SK-N-SH (cell line): ENCODE measurements around the gene P2RX3. TPM values are rescaled to one million over a fixed set of nuclear protein-coding genes. Genes with fewer than 3 reads are reported as not detected.

ENCODE experiments used
- CTCF ChIA-PET: fragments of 300-600, 350-600 bp; formaldehyde crosslinking; extraction: SDS; loops from one replicate; lab custom pipeline; 2021; lab: Yijun Ruan, JAX
- POLR2A ChIA-PET: fragments of 350-600 bp; sonication (Branson Sonifier 250); formaldehyde crosslinking; extraction: SDS; loops from one replicate; lab custom pipeline; 2020; ENCODE audit warnings: antibody characterized with exemption, inconsistent platforms; lab: Yijun Ruan, JAX
- DNase-seq: peaks from one replicate; pipeline ENCODE4 v3.0.0; 2012
- H2AFZ ChIP-seq: fragments of 200-600 bp; sonication (generic); 2 replicates; pipeline ENCODE4 v1.8.1; 2016; ENCODE audit warnings: antibody characterized with exemption, mild to moderate bottlenecking, low read depth
- H3F3A ChIP-seq: fragments of 200-600 bp; sonication (generic); replicated peaks from 2 replicates; pipeline ENCODE3; 2016; ENCODE audit warnings: antibody characterized with exemption, mild to moderate bottlenecking; ENCODE audit not compliant: insufficient read depth
- H3K27ac ChIP-seq, 2 experiments: fragments of 200-500 bp in 1 of 2; fragments of 200-600 bp in 1 of 2; sonication (Bioruptor generic) in 1 of 2; sonication (generic), shearing (Covaris generic) in 1 of 2; 2 replicates each; pipeline versions ENCODE4 v1.5.1 to v1.6.1; 2014 to 2016; ENCODE audit warnings: low read depth in 2 of 2, inconsistent platforms in 1 of 2, low read length in 1 of 2, mild to moderate bottlenecking in 1 of 2, mixed read lengths in 1 of 2
- H3K27me3 ChIP-seq: fragments of 200-600 bp; sonication (generic), shearing (Covaris generic); 2 replicates; pipeline ENCODE4 v1.6.1; 2016; ENCODE audit warnings: mixed run types; ENCODE audit not compliant: insufficient read depth
- H3K36me3 ChIP-seq, 2 experiments: fragments of 200-500 bp in 1 of 2; fragments of 200-600 bp in 1 of 2; sonication (Bioruptor generic) in 1 of 2; sonication (generic) in 1 of 2; replicated peaks in 1 of 2; 2 replicates each; pipeline versions ENCODE3 to v1.5.1; 2014 to 2016; ENCODE audit warnings: low read length in 1 of 2, mild to moderate bottlenecking in 1 of 2; ENCODE audit not compliant: insufficient read depth in 2 of 2, control insufficient read depth in 1 of 2
- H3K4me1 ChIP-seq, 2 experiments: fragments of 200-500 bp in 1 of 2; fragments of 200-600 bp in 1 of 2; sonication (Bioruptor generic) in 1 of 2; sonication (generic), shearing (Covaris generic) in 1 of 2; 2 replicates each; pipeline versions ENCODE4 v1.5.1 to v1.6.1; 2014 to 2016; ENCODE audit warnings: low read depth in 1 of 2, low read length in 1 of 2, mixed run types in 1 of 2; ENCODE audit not compliant: insufficient read depth in 2 of 2, control insufficient read depth in 1 of 2
- H3K4me2 ChIP-seq: fragments of 200-600 bp; sonication (generic), shearing (Covaris generic); 2 replicates; pipeline ENCODE4 v1.6.1; 2017; ENCODE audit warnings: mixed run types
- H3K4me3 ChIP-seq, 2 experiments: fragments of 200-500 bp in 1 of 2; fragments of 200-600 bp in 1 of 2; sonication (Bioruptor generic) in 1 of 2; sonication (generic), shearing (Covaris generic) in 1 of 2; 2 replicates each; pipeline versions ENCODE4 v1.5.1 to v1.8.1; 2014 to 2016; ENCODE audit warnings: low read depth in 2 of 2, inconsistent platforms in 1 of 2, low read length in 1 of 2, mild to moderate bottlenecking in 1 of 2, mixed read lengths in 1 of 2, moderate library complexity in 1 of 2
- H3K79me2 ChIP-seq: fragments of 200-600 bp; sonication (generic); 2 replicates; pipeline ENCODE4 v1.8.1; 2017; ENCODE audit warnings: mild to moderate bottlenecking; ENCODE audit not compliant: insufficient read depth
- H3K9ac ChIP-seq: fragments of 200-600 bp; sonication (generic); 2 replicates; pipeline ENCODE4 v1.6.1; 2017; ENCODE audit warnings: mixed run types
- H3K9me2 ChIP-seq: fragments of 200-600 bp; sonication (generic); 2 replicates; pipeline ENCODE4 v1.6.1; 2017; ENCODE audit warnings: mixed run types
- H3K9me3 ChIP-seq: fragments of 200-600 bp; sonication (generic); 2 replicates; pipeline ENCODE4 v1.6.1; 2017; ENCODE audit warnings: mixed run types, mild to moderate bottlenecking, moderate library complexity
- H4K20me1 ChIP-seq: fragments of 200-600 bp; sonication (generic); 2 replicates; pipeline ENCODE4 v1.6.1; 2017; ENCODE audit warnings: mild to moderate bottlenecking, mixed run types; ENCODE audit not compliant: insufficient read depth
- ELF1 ChIP-seq: IDR thresholded peaks from 2 replicates; pipeline ENCODE4 v1.4.0; 2012
- EP300 ChIP-seq, 2 experiments: IDR thresholded peaks; 2 replicates each; pipeline versions ENCODE4 v1.4.0 to v1.6.1; 2012; ENCODE audit warnings: borderline replicate concordance in 1 of 2, low read depth in 1 of 2, low read length in 1 of 2
- FOSL2 ChIP-seq: IDR thresholded peaks from 2 replicates; pipeline ENCODE4 v1.4.0; 2012; ENCODE audit warnings: low read depth, mild to moderate bottlenecking, moderate library complexity, borderline replicate concordance
- FOXM1 ChIP-seq: IDR thresholded peaks from 2 replicates; pipeline ENCODE4 v1.4.0; 2012; ENCODE audit warnings: low read depth, mild to moderate bottlenecking
- GABPA ChIP-seq: IDR thresholded peaks from 2 replicates; pipeline ENCODE4 v1.4.0; 2012; ENCODE audit warnings: low read depth, mild to moderate bottlenecking
- JUND ChIP-seq: IDR thresholded peaks from 2 replicates; pipeline ENCODE4 v1.4.0; 2012
- MEF2A ChIP-seq: IDR thresholded peaks from 2 replicates; pipeline ENCODE4 v1.4.0; 2012; ENCODE audit warnings: low read depth, borderline replicate concordance
- MXI1 ChIP-seq: IDR thresholded peaks from 2 replicates; pipeline ENCODE4 v1.6.1; 2012; ENCODE audit warnings: mild to moderate bottlenecking, low read depth, low read length, improper control_type of control experiment
- RCOR1 ChIP-seq: fragments of 150-350 bp; IDR thresholded peaks from 2 replicates; pipeline ENCODE4 v1.6.1; 2017; ENCODE audit warnings: antibody characterized with exemption, low read length
- SIN3A ChIP-seq: IDR thresholded peaks from 2 replicates; pipeline ENCODE4 v1.6.1; 2012; ENCODE audit warnings: low read depth, mild to moderate bottlenecking, low read length, moderate library complexity, borderline replicate concordance
- SMC3 ChIP-seq: IDR thresholded peaks from 2 replicates; pipeline ENCODE4 v1.6.1; 2012; ENCODE audit warnings: low read depth, low read length, improper control_type of control experiment
- TAF1 ChIP-seq: IDR thresholded peaks from 2 replicates; pipeline ENCODE4 v1.6.1; 2012; ENCODE audit warnings: low read depth, mild to moderate bottlenecking, low read length, moderate library complexity, borderline replicate concordance
- TEAD4 ChIP-seq: IDR thresholded peaks from 2 replicates; pipeline ENCODE4 v1.4.0; 2012; ENCODE audit warnings: mild to moderate bottlenecking, borderline replicate concordance; ENCODE audit not compliant: insufficient read depth
- WGBS: methylation state at CpG from one replicate; pipeline ENCODE4 v1.1.6; 2017; ENCODE audit warnings: low lambda C conversion rate; 5-methylcytosine and 5-hydroxymethylcytosine counted together
- polyA plus RNA-seq, 3 experiments: library from polyadenylated mRNA; depleted of rRNA; stranded (reverse); fragments of >200 nt; gene quantifications; 2 replicates each; pipeline ENCODE4 v1.2.3, GENCODE V29; 2012
- TF ChIP-seq, protein P1 (sequence below): fragments of 150-350 bp; IDR thresholded peaks from 2 replicates; pipeline ENCODE4 v1.6.1; 2017; ENCODE audit warnings: antibody characterized with exemption, low read length, low read depth, borderline replicate concordance
- TF ChIP-seq, protein P2 (sequence below): fragments of 200-600 bp; sonication (generic); IDR thresholded peaks from 2 replicates; pipeline ENCODE4 v1.6.1; 2017; ENCODE audit warnings: antibody characterized with exemption, mild to moderate bottlenecking, moderate library complexity
- TF ChIP-seq, protein P3 (sequence below): IDR thresholded peaks from 2 replicates; pipeline ENCODE4 v1.4.0; 2012; ENCODE audit warnings: low read depth, borderline replicate concordance
- TF ChIP-seq, protein P4 (sequence below): IDR thresholded peaks from 2 replicates; pipeline ENCODE4 v1.6.1; 2012; ENCODE audit warnings: mild to moderate bottlenecking, low read depth, low read length, moderate library complexity
- TF ChIP-seq, protein P5 (sequence below): IDR thresholded peaks from 2 replicates; pipeline ENCODE4 v1.4.0; 2012; ENCODE audit warnings: low read depth, borderline replicate concordance

Gene P2RX3
- polyA plus RNA-seq, 1 of the 3 experiments (the other 2 are of a cell fraction), result not detected

DNA sequence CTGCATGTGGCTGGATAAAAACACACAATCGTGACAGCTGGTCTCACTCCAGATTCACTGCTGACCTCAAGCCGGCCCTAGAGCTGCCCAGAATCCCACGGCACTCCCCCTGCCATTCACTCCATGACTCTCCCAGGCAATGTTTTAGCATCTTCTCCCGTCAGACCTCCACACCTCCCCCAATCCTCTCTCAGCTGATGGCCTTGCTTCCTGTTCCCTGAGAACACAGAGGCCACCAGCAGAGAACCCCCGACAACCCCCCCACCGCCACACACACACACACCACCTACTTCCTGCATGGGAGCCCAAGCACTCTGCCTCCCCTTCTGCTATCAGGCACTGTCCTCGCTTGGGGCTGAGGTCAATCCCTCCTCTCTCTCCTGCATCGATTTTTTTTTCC, 22.7 kb upstream of the P2RX3 start:
- H3K4me1 ChIP-seq, result peaks cover 2 to 12% of the 10 kb centered on the region in 2 experiments; a peak in 1 of 4 replicates
- no peak overlapping the region for H3K9ac ChIP-seq
- no peak overlapping the region for H3K27ac ChIP-seq
- no peaks in the 10 kb centered on the region for H3K9me2 ChIP-seq
- peaks cover 29 to 65% of the 10 kb centered on the region in 2 experiments for H3K36me3 ChIP-seq
- 74% methylated on average over 8 of the region's 8 CpGs for WGBS
- no peaks in the 10 kb centered on the region for H3K9me3 ChIP-seq
- peaks cover 23% of the 10 kb centered on the region for H4K20me1 ChIP-seq
- CTCF ChIA-PET, result no interaction called here
- POLR2A ChIA-PET, result no interaction called here
- TF ChIP-seq JUND (no peak), SIN3A (no peak), SMC3 (no peak), TEAD4 (no peak), TAF1 (no peak), FOXM1 (no peak), FOSL2 (no peak), EP300 (IDR thresholded peaks at IDR 0.05; ENCODE audit: borderline replicate concordance in 1 of 2, low read depth in 1 of 2, low read length in 1 of 2) (no peak), ELF1 (no peak), MXI1 (no peak), RCOR1 (no peak), GABPA (no peak), MEF2A (no peak)
- TF ChIP-seq, protein P1, sequence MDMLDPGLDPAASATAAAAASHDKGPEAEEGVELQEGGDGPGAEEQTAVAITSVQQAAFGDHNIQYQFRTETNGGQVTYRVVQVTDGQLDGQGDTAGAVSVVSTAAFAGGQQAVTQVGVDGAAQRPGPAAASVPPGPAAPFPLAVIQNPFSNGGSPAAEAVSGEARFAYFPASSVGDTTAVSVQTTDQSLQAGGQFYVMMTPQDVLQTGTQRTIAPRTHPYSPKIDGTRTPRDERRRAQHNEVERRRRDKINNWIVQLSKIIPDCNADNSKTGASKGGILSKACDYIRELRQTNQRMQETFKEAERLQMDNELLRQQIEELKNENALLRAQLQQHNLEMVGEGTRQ, result no peak
- TF ChIP-seq, protein P2, sequence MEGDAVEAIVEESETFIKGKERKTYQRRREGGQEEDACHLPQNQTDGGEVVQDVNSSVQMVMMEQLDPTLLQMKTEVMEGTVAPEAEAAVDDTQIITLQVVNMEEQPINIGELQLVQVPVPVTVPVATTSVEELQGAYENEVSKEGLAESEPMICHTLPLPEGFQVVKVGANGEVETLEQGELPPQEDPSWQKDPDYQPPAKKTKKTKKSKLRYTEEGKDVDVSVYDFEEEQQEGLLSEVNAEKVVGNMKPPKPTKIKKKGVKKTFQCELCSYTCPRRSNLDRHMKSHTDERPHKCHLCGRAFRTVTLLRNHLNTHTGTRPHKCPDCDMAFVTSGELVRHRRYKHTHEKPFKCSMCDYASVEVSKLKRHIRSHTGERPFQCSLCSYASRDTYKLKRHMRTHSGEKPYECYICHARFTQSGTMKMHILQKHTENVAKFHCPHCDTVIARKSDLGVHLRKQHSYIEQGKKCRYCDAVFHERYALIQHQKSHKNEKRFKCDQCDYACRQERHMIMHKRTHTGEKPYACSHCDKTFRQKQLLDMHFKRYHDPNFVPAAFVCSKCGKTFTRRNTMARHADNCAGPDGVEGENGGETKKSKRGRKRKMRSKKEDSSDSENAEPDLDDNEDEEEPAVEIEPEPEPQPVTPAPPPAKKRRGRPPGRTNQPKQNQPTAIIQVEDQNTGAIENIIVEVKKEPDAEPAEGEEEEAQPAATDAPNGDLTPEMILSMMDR, result no peak
- TF ChIP-seq, protein P3, sequence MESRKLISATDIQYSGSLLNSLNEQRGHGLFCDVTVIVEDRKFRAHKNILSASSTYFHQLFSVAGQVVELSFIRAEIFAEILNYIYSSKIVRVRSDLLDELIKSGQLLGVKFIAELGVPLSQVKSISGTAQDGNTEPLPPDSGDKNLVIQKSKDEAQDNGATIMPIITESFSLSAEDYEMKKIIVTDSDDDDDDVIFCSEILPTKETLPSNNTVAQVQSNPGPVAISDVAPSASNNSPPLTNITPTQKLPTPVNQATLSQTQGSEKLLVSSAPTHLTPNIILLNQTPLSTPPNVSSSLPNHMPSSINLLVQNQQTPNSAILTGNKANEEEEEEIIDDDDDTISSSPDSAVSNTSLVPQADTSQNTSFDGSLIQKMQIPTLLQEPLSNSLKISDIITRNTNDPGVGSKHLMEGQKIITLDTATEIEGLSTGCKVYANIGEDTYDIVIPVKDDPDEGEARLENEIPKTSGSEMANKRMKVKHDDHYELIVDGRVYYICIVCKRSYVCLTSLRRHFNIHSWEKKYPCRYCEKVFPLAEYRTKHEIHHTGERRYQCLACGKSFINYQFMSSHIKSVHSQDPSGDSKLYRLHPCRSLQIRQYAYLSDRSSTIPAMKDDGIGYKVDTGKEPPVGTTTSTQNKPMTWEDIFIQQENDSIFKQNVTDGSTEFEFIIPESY, result no peak
- TF ChIP-seq, protein P4, sequence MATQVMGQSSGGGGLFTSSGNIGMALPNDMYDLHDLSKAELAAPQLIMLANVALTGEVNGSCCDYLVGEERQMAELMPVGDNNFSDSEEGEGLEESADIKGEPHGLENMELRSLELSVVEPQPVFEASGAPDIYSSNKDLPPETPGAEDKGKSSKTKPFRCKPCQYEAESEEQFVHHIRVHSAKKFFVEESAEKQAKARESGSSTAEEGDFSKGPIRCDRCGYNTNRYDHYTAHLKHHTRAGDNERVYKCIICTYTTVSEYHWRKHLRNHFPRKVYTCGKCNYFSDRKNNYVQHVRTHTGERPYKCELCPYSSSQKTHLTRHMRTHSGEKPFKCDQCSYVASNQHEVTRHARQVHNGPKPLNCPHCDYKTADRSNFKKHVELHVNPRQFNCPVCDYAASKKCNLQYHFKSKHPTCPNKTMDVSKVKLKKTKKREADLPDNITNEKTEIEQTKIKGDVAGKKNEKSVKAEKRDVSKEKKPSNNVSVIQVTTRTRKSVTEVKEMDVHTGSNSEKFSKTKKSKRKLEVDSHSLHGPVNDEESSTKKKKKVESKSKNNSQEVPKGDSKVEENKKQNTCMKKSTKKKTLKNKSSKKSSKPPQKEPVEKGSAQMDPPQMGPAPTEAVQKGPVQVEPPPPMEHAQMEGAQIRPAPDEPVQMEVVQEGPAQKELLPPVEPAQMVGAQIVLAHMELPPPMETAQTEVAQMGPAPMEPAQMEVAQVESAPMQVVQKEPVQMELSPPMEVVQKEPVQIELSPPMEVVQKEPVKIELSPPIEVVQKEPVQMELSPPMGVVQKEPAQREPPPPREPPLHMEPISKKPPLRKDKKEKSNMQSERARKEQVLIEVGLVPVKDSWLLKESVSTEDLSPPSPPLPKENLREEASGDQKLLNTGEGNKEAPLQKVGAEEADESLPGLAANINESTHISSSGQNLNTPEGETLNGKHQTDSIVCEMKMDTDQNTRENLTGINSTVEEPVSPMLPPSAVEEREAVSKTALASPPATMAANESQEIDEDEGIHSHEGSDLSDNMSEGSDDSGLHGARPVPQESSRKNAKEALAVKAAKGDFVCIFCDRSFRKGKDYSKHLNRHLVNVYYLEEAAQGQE, result no peak
- TF ChIP-seq, protein P5, sequence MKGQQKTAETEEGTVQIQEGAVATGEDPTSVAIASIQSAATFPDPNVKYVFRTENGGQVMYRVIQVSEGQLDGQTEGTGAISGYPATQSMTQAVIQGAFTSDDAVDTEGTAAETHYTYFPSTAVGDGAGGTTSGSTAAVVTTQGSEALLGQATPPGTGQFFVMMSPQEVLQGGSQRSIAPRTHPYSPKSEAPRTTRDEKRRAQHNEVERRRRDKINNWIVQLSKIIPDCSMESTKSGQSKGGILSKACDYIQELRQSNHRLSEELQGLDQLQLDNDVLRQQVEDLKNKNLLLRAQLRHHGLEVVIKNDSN, result no peak
- peaks cover 8% of the 10 kb centered on the region for H3F3A ChIP-seq
- H3K4me2 ChIP-seq, result no peak overlapping the region
- no peak overlapping the region for H3K4me3 ChIP-seq
- peaks cover 31% of the 10 kb centered on the region for H3K79me2 ChIP-seq
- H2AFZ ChIP-seq, result no peak overlapping the region
- no peak for DNase-seq
- no peaks in the 10 kb centered on the region for H3K27me3 ChIP-seq
